Adipocyte (in vitro differentiated cells): ENCODE data around the gene BBOX1.

Experiments used
- DNase-seq: peaks from one replicate; pipeline ENCODE4 v3.0.0-alpha.2; 2015; ENCODE audit warnings: low read depth
- H3K27me3 ChIP-seq: replicated peaks from 2 replicates; pipeline ENCODE4 v1.7.0; 2013; ENCODE audit warnings: mild to moderate bottlenecking, low read length, moderate library complexity; ENCODE audit not compliant: control insufficient read depth, insufficient read depth
- H3K36me3 ChIP-seq: 2 replicates; pipeline ENCODE4 v1.7.0; 2013; ENCODE audit warnings: low read length, mild to moderate bottlenecking, moderate library complexity; ENCODE audit not compliant: control insufficient read depth, insufficient read depth, severe bottlenecking
- H3K4me1 ChIP-seq: 2 replicates; pipeline ENCODE4 v1.7.0; 2013; ENCODE audit warnings: mild to moderate bottlenecking, low read length, moderate library complexity; ENCODE audit not compliant: control insufficient read depth, insufficient read depth
- H3K4me3 ChIP-seq: 2 replicates; pipeline ENCODE4 v1.7.0; 2013; ENCODE audit warnings: mild to moderate bottlenecking, low read length, moderate library complexity
- H3K9ac ChIP-seq: 2 replicates; pipeline ENCODE4 v1.7.0; 2013; ENCODE audit warnings: mild to moderate bottlenecking, low read length, moderate library complexity
- H3K9me3 ChIP-seq: 2 replicates; pipeline ENCODE4 v1.7.0; 2013; ENCODE audit warnings: mild to moderate bottlenecking, low read length, moderate library complexity; ENCODE audit not compliant: control insufficient read depth

The BBOX1 gene

GRCh38 chr11:27008811-27009535 lies 31.6 kb upstream of the BBOX1 start:
- DNase-seq = no peak
- H3K4me3 ChIP-seq = no peak overlapping the region
- no peaks in the 10 kb centered on the region for H3K36me3 ChIP-seq
- no peaks in the 10 kb centered on the region for H3K9me3 ChIP-seq
- H3K4me1 ChIP-seq = peaks cover 20% of the 10 kb centered on the region
- no peak overlapping the region for H3K9ac ChIP-seq
- H3K27me3 ChIP-seq = no peaks in the 10 kb centered on the region

GRCh38 chr11:27011560-27012233 lies 28.9 kb upstream of the BBOX1 start:
- H3K9me3 ChIP-seq = no peaks in the 10 kb centered on the region
- H3K4me3 ChIP-seq = no peak overlapping the region
- DNase-seq = no peak
- no peaks in the 10 kb centered on the region for H3K36me3 ChIP-seq
- peaks cover 27% of the 10 kb centered on the region for H3K4me1 ChIP-seq
- no peak overlapping the region for H3K9ac ChIP-seq
- H3K27me3 ChIP-seq = no peaks in the 10 kb centered on the region

DNA sequence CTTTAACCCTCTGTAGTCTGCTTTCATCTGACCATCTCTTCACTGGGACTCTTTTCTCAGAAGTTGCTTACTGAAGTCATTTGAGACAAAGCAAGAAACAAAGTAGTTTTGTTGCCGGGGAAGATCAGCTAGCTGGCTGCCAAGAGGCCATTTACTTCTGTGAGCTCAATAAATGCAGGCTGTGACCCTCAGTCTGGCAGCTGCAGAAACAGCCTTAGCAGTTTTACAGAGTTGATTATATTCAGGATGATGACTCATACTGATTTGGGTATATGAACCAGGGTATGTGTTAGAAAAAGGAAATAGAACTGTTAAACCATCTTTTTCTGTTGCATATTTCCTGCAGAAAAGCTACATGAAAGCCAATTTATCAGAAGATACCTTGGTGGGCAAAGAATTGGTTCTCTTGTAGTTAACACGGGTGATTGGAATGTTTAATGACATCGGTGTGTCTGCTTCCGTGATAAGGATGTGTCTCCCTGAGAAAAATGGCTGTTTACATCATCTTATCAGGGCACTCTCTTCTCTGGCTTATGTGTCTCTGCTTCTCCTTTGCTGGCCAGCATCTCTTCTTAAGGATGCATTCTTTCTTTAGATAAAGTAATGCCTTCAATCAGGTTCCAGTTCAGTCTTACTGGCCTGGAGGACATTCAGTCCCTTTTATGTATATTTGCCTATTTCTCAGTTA lies 28.2 kb upstream of the BBOX1 start:
- Histone ChIP-seq H3K9ac (no peak overlapping the region), H3K36me3 (no peaks in the 10 kb centered on the region), H3K27me3 (no peaks in the 10 kb centered on the region), H3K4me3 (no peak overlapping the region), H3K4me1 (peaks cover 27% of the 10 kb centered on the region), H3K9me3 (no peaks in the 10 kb centered on the region)
- peak; percentile 62 for DNase-seq

DNA sequence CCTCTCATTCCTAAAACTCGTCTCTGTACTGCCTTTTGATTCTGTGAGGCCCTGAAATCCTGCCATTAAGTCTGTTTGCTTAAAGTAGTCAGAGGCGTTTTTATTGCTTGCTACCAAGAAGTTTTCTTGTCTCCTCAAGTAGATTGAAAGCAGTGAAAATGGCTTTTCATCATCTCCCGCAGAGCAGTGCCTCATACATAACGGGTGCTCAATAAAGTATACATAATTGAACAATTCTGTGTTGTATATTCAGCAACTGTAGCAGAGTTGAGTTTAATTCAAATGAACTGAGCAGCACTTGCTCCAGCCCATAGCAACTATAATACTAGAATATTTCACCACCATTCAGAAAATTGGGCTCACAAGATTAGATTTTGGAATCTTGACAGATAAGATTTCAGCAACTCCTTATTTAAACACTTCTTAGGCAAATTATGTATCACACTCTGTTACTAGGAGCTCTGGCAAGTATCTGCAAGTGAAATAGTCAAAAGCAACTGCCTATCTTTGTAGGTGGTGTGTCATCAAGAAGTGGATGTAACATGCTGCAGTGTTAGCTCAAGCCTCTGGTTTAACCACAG lies 26.7 kb upstream of the BBOX1 start:
- Histone ChIP-seq H3K9me3 (no peaks in the 10 kb centered on the region), H3K9ac (no peak overlapping the region)
- peak; percentile 44 for DNase-seq

GRCh38 chr11:27018902-27019529 lies 21.6 kb upstream of the BBOX1 start:
- no peak for DNase-seq
- no peaks in the 10 kb centered on the region for H3K36me3 ChIP-seq
- H3K9ac ChIP-seq = no peak overlapping the region
- H3K27me3 ChIP-seq = no peaks in the 10 kb centered on the region
- no peaks in the 10 kb centered on the region for H3K9me3 ChIP-seq
- no peak overlapping the region for H3K4me3 ChIP-seq
- H3K4me1 ChIP-seq = peaks cover 7% of the 10 kb centered on the region

More for the DNA sequence above, 26.7 kb upstream of the BBOX1 start:
- Histone ChIP-seq H3K36me3 (no peaks in the 10 kb centered on the region), H3K4me3 (no peak overlapping the region), H3K4me1 (peaks cover 27% of the 10 kb centered on the region), H3K27me3 (no peaks in the 10 kb centered on the region)

DNA sequence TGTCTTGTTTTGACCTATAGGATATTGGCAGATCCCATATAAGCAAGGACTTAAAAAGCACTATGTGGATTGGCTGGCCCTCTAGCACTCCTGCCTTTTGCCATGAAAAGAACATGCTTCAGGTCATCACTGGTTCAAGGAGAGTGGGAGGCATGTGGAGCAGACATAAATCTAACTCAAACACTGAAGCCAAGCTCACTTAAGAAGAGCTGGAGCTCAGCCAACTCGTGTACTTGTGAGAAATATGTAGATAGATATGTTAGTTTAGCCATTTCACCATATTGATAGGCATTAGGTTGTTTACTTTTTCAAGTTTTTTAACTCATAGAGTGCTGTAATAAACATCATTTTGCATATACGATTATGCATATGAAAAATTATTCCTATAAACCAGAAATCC lies 19.9 kb upstream of the BBOX1 start:
- Histone ChIP-seq H3K9ac (no peak overlapping the region), H3K36me3 (no peaks in the 10 kb centered on the region), H3K4me1 (no peaks in the 10 kb centered on the region), H3K4me3 (no peak overlapping the region), H3K9me3 (no peaks in the 10 kb centered on the region), H3K27me3 (no peaks in the 10 kb centered on the region)
- peak; percentile 42 for DNase-seq

DNA sequence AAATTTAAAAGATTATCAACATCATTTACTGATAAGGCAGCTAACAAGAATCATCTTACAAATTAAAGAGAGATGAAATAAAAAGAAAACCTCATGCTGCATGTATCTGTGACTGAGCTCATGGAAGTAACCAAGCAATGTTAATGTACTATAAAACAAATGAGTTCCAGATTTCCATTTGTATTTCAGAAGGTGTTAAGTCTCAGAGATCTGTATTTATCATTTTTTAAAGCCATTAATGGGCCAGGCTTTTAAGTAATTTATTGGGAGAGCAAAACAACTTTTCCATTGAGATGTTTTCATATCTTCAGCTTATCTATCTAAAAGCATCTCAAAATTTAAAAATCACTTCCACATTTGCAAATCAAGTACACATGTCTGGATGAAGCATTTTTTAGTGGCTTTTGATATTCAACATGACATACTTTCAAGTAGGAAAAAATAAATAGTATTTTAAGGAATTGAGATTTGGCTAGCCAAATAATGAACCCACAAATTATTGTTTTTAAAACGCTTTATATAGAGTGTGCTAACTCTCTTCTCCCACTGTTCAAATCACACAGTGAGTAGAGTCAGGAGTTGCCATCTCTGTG lies 17.9 kb upstream of the BBOX1 start:
- no peak for DNase-seq
- no peak overlapping the region for H3K4me3 ChIP-seq
- H3K27me3 ChIP-seq = no peaks in the 10 kb centered on the region
- H3K4me1 ChIP-seq = no peaks in the 10 kb centered on the region
- no peaks in the 10 kb centered on the region for H3K9me3 ChIP-seq
- H3K9ac ChIP-seq = no peak overlapping the region
- no peaks in the 10 kb centered on the region for H3K36me3 ChIP-seq

- no peak overlapping the region for H3K9ac ChIP-seq
- H3K9me3 ChIP-seq = no peaks in the 10 kb centered on the region
- H3K27me3 ChIP-seq = no peaks in the 10 kb centered on the region
- no peak overlapping the region for H3K4me3 ChIP-seq
- no peak for DNase-seq
- peaks cover 14% of the 10 kb centered on the region for H3K4me1 ChIP-seq
- no peaks in the 10 kb centered on the region for H3K36me3 ChIP-seq
Measured at GRCh38 chr11:27024865-27025264, 15.8 kb upstream of the BBOX1 start.

DNA sequence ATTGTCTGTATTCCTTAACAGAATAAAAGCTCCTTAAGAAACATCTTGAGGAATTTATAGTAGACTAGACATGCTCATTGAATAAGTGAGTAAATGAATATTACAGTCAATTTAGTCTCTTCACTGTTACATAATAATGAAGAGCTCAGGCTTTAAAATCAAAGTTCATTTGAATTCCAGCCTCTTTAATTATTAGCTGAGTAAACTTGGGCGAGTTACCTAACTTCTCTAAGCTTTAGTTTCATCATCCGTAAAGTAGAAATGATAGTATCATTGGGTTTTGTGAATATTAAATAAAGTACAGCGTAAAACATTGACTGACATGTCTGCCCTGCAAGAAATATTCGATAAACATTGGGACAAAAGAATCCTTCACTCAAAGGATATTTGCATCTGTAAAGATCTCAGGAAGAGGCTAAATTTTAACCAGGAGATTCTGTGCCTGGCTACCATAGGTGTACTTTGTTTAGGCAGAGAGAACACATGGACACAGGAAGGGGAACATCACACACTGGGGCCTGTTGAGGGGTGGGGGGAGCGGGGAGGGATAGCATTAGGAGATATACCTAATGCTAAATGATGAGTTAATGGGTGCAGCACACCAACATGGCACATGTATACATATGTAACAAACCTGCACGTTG lies 15.2 kb upstream of the BBOX1 start:
- H3K9me3 ChIP-seq = no peaks in the 10 kb centered on the region
- H3K4me3 ChIP-seq = no peak overlapping the region
- no peak overlapping the region for H3K9ac ChIP-seq
- DNase-seq = no peak
- H3K4me1 ChIP-seq = peaks cover 14% of the 10 kb centered on the region
- no peaks in the 10 kb centered on the region for H3K36me3 ChIP-seq
- H3K27me3 ChIP-seq = no peaks in the 10 kb centered on the region

DNA sequence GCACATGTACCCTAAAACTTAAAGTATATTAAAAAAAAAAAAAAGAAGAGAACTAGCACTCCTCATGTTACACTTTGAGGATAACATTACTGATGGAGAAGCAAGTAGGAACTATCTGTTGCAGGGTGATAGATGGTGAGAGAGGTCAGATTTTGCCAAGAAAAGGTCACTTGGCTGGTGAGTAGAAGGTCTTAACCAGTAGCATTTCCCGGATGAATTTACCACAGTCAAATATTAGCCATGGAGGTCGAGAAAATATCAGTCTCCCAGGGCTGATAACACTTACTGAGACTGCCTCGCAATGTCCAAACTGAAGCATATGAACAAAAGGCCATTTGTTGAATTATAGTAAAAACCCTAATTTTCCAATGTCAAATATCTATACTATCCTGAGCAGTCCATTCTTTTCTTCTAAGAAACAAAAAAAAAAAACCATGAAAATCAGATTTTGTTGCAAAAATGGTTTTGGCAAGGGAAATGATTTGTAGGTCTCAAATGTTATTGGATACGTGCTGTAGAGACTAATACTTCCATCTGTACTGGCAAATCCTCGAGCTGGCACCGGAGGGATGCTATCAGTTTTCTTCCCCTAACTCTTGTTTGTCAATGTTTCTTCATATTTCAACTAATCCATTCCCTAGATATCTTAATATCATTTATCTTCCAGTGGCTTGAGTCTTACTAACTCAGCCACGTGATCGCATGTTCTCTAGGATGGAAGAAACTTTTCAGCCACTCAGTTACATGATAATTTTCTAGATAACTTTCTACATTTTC lies 14.5 kb upstream of the BBOX1 start:
- Histone ChIP-seq H3K9me3 (no peaks in the 10 kb centered on the region), H3K9ac (no peak overlapping the region), H3K4me1 (peaks cover 14% of the 10 kb centered on the region), H3K36me3 (no peaks in the 10 kb centered on the region), H3K4me3 (no peak overlapping the region), H3K27me3 (no peaks in the 10 kb centered on the region)
- DNase-seq = no peak
